HG03060 (cell line): ENCODE measurements around the gene PDE2A.

Experiments used
- ATAC-seq: cut with Tn5 transposase; IDR thresholded peaks from one replicate; pipeline ENCODE4 v1.9.1; 2021; ENCODE audit warnings: low read depth, moderate number of reproducible peaks; ENCODE audit not compliant: unreplicated experiment

The PDE2A gene

DNA sequence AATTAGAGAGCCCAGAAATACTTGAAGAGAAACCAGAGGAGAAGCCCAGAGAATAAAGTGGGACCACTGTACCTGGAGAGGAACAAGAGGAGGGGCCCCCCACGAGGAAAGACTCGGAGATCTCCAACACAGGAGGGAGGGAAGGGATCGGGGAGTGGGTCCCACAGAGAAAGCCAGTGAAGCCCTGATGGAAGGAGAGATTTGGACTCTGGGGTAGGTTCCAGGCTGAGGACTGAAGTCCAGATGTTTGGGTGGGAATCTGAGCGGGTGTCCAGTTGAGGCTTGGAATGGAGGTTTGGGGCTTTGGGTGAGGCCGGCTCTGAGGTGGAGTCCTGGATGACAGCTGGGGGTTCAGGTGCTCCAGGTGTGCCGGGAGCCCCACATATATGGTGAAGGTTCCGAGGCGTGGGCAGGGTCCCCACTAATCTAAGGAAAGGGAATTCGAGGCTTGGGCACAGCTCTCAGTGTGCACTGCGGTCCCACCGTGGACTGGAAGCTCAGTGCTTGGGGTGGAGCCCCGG, 32.6 kb downstream of the PDE2A start:
- ATAC-seq = no peak

DNA sequence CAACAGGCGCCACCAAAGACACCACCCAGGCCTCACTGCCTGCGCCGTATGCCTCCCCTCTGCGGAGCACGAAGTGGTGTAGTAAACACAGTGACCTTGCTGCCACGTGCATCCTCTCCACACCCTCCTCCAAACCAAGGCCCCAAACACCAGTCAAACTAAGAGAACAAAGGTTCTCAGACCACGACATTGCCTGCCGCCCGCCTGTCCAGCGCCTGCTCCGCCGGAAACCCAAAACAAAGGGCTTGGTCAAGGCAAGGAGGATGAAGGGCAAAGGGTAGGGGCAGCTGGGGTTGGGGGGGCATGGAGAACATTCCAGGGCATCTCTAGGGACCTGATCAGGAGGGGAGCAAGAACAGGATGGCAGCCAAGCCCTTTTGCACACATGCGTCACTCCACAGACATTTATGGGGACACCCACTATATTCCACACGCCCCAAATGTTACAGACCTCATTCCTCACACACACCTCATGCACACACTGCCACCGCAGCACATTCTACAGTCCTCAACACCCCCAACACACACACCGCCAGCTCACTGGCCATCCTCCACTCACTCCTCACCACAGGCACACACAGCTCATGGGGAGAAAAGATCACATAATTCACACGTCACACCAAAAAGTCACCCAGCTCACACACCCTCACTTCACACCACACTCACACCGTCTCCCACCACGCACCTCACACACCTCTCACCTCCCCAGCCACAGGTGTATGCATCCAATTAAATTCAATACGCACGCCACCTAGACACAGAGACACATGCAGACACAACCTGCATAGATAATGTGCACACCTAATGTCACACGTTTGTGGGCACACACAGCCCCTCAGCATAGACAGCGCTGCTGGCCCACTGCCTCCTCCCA, 34.5 kb downstream of the PDE2A start:
- ATAC-seq = no peak

DNA sequence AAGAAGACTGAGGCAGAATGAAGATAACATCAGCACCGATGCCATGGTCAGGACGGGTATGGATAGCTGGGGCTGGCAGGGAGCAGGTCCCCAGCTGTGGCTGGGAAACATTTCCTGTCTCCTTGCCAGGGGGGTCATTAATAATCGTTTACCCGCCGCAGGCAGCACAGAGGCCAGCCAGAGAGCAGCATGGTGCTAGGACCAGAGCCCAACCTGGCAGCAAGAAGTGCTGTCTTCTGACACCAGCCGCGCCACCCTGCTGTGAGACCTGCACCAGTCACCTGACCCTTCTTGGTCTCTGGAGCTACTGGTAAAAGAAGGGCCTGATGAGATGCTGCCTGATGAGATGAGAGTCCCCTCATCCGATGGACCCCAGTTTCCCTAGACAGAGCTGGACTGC, 36.3 kb downstream of the PDE2A start:
- ATAC-seq = no peak

DNA sequence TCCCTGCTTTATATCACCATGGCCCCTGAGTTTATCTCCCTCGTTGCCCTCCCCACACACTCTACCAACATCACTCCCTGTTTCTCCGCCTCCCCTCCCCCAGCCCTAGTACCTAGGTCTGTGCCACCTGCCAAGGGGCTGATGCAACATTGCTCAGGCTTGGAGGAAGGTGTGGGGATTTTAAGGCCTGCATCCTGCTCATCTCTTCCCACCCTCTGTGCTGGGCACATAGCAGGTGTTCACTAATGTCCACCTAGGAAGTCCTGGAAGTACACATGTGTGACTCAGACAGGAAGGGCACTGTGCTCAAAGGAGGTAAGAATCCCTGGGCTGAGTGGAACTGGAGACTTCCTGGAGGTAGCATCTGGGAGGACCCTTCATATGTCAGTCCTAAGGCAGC, 37.0 kb downstream of the PDE2A start:
- ATAC-seq = no peak

DNA sequence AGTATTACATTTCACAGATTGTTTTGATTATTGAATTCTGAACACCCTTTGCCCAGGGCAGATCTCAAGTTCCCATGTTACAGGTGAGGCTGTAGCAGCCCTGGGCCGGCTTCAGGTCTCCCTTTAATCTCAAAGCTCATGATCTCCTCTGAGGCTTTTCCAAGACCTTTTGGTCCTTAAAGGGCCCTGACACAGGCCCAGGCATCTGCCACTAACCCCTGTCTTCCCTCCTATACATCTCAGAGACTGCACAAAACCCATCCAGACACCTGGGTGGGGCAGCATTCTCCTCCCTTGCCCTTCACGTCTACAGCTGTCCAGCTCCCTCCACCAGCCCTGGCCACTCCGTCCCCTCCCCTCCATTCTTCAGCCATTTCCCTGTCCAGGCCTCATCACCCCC, 37.8 kb downstream of the PDE2A start:
- ATAC-seq = no peak

DNA sequence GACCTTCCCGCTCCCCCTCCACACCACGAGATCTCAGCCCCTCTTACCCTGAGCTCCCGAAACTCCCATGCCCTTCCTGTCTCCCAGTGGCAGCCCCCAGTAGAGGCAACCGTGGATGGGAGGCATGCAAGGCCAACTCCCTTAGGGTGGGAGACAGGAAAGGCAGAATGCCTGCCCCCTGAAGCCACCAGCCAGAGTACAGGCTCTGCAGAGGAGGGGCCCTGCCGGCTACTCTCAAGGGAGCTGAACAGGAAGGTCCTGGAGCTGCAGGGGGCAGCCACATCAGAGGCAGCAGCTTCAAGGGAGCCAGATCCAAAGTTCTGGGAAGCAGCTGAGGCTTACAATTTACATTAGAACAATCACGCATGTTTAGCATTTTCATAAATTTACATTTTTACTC, 38.3 kb downstream of the PDE2A start:
- ATAC-seq = no peak

DNA sequence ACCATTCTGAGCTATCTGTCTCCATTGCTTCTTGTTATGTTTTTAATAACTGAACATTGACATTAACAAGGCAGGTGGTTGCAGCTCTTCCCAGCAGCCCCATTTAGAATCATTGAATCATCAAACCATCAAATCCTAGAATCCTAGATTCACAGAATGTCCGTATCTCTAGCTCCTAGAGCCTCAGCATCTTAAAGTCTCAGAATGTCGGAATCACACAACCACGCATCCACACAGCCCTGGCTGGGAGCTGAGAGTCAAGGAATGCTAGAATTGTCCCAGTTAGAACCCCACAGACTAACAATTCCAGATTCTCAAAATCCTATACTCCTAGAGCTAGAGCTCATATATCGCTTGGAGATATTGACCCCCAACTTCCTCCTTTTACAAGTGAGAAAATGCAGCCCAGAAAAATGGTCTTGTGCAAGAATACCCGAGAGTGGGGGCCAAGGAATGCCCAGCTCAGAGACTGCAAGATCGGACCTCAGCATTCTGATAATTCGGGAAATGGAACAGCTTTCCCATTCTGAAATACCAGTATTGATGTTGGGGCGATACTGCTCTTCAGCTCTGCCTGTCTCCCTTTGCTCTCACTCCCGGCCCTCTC, 38.8 kb downstream of the PDE2A start:
- ATAC-seq = no peak

DNA sequence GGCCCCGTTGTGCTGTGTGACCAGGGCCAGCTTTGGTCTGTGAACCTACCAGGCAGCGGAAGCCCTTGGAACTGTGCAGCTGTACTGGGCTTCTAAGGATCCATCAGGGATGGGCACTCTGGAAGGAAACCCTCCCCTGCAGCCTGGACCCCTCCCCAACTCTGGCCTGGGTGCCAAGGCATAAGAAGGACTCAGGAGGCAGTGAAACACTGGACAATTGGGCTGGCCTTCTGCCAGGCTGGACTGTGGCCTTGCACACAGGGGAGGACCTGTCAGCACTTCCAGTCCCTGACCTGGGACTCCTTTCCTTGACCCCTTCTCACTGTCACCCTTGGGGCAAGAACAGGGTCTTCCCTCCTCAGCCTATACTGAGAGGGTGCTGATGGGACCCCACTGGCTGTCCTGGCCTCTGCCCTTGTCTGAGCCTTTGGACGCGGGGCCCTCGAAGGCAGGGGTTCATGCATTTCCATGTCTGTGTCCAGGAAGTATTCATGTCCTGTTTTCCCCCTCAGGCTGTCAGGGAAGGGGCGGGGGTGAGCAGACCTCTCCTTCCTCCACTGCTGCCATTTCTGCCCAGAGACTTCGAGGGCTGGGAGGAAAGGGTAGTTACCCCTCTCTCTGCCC, 39.6 kb downstream of the PDE2A start:
- ATAC-seq = no peak

DNA sequence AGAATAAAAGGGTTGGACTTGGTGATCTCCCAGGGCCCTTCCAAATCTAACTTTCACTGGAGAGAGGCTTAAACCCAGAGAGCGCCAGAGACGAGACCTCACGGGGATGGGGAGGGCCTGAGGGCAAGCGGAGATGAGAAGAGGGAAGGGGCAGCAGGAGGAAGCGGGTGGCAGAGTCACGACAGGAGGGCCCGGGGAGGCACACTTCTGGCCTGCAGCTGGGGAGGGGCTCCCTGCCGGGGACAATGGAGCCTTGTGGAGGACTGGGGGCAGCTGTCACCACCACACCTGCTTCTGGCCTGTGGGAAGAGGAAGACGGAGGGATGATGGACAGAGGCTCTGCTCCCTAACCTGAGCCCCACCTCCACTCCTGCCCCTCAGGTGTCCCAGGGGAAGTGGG, 40.2 kb downstream of the PDE2A start:
- ATAC-seq = no peak

DNA sequence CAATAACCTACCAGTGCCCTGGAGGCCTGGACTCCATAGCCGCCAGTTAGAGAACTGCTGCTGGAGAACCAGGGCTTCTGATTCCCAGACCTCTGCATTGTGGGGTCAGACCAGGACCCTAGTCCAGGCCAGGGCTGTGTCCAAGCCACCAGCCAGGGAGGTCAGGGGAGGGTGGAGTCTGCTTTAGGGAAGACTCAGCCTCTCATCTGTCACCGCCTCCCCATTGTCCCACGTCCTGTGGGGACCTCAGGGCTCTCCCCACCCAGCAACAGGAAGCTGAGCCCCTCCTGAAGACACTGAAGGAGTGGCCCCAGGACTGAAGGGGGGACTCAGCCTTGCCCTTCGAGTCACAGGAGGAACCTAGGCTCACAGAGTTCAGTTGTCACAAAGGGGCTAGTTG, 41.2 kb downstream of the PDE2A start:
- no peak for ATAC-seq

DNA sequence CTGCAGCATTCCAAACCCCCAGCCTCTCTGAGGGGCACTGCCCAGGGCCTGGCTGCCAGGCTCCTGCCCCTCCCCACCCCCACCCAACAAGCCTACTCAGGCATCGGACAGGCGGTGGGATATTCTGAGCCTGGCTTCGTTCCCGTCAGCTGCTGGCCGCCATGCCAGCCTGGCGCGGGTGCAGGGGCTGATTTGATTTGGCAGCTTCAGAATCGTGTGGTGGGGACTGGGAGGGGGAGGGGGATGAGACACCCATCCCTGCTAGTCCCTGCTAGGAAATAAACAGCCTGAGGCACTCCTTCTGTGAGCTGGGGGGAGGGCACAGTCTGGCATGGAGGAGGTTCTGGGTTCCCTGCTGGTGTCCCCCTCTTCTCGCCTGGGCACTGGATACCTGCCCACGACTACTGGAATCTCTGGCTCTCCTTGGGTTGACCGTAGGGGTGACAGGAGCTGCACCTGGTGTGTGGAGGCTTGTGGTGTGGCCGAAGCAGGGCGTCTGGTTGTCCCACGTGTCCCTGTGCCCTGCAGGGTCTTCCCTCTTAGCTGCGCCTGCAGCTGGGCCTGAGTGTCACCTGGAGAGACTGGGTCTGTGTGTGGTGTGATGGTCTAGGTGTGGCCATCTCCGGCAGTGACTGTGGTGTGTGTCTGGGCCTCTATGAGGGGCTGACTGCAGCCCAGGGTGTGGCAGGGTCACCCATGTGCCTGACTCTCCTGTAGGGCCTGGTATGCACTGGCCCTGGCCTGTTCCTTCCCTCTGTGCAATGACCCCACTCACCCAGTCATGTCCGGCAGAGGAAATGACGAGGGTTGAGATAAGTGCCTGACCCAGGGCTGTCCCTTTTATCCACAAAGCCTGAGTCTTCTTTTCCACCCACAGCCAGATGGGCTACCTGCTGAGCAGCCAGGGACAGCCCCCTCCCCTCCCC, 42.2 kb downstream of the PDE2A start:
- ATAC-seq = no peak

DNA sequence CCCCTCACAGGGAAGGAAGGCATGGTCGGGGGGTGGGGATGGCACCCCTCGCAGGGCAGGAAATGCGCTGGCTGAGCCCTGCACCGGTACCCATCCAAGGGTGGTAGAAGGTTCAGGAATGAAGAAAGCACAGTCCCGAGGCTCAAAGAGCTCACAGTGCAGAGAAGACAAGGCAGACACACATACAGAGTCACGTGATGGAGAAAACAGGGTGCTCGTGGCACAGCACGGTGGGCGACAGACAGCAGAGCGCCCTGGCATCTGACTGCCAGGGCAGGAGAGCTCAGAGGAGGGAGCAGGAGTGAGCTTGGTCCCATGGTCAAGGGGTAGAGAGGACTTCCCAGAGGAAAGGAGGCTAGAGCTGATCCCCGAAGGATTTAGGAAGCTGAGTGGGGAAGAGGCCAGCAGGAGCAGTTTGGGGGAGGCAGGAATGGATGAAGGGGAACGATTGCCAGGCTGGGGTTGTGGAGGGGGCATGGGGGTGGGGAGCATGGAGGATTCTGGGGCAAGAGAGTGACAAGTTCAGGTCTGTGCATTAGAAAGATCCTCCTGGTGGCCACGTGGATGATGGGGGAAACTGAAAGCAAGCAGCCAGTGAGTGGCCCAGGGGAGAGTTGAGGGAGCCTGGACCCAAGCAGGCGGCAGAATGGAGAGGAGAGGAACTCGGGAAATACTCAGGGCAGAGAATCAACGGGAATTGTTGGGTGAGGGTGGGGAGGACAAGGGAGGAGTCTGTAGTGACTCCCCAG, 43.9 kb downstream of the PDE2A start:
- no peak for ATAC-seq

DNA sequence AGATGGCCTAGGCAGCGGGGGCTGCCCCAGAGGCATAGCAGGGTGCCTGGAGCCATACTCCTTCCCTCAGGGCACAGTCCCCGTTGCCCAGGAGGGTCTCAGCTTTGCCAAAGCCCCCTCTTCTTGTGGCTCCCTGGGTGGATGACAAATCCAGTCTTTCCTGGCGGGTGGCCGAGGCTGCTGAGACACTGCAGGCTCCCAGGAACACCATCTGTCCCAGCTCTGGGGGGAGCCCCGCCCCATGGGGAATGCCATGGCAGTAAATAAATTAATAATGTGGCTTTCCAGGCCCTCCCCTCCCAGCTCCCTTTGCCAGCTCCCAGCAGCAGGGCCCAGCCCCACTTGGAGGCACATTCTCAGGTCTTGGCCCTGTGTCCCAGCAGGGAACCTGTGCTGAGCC, 45.0 kb downstream of the PDE2A start:
- no peak for ATAC-seq

DNA sequence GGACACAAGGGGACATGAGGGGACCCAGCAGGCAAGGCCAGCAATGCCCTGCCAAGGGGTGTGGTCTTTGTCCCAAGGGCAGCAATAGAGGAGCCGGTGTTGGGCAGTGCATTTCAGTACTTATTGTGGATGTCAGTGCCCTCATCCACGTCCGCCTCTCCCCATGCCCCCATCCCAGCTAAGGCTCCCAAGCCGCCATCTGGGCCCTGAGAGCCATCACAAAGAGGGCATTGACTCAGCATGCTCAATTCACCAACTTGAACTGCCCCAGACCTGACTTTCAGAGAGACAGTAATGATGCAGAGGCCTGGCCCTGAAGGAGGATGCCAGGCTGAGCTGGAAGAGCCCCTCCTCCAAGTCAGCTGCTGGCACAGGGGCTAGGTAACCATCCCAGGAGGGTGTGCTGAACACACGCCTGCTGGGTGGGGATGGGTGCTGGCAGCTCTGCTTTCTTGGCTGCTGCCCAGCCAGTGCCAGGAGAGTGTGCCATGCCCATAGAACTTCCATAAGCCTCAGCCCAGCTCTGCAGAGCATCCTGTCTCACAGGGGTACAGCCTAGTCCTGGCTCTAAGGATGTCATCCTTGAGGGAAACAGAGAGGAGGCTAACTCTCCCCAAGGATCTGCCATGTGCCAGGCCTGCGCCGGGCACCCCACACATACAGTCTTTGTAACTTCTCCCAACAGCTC, 46.5 kb downstream of the PDE2A start:
- no peak for ATAC-seq

DNA sequence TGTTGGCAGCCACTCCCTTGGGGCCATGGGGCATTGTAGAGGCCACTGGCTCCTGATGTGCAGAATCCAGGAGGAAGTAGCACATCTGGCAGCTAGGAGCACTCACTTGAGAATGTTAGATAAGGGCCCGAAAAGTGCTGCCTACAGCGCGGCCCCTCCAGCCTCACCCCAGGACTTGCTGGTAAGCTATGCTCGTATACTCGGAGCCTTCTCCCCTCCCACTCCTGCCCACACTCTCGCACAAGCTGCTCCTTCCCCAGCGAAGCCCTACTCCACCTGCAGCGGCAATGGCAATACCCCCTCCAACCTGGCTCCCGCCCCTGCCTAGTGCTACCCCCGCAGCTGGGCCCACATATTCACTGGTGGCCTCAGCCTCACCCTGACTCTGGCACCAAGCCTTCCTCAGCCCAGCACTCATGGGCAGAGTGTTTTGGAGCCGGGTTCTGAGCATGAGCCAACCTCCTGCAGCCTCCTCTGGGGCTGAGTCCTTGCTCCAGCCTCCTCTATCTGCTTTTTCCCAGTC, 47.7 kb downstream of the PDE2A start:
- ATAC-seq = no peak

DNA sequence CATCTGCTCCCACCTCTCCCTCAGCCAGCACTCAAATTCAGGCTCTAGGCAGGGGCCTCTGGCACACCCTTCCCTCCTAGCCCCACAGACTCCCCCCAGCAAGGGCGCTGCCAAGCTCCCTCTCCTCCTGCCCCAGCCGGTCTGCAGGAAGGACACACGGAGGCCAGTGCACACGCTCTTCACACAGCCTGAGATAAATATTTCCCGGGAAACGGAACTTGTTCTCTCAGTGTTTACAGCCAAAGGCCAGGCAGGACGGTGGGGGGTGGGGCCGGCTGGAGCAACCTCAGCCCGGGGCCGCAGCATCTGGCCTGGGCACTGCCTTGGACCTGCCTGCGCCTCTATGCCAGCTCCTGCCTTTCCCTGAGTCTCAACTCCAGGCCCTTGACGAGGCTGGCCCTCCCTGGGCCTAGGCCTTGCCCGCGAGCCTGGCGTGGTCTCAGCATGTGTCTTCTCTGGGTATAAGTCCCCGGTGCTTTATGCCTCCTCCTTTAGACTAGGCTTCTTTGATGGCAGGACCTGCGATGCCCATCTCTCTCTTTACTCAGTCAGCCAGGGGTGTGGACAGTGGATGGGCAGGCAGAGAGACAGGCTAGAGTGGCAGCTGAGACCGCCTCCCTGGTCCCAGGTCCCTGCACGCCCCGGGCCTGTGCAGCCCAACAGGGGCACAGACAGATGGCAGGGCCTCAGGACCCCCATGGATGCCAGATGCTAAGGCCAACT, 48.4 kb downstream of the PDE2A start:
- ATAC-seq = no peak

DNA sequence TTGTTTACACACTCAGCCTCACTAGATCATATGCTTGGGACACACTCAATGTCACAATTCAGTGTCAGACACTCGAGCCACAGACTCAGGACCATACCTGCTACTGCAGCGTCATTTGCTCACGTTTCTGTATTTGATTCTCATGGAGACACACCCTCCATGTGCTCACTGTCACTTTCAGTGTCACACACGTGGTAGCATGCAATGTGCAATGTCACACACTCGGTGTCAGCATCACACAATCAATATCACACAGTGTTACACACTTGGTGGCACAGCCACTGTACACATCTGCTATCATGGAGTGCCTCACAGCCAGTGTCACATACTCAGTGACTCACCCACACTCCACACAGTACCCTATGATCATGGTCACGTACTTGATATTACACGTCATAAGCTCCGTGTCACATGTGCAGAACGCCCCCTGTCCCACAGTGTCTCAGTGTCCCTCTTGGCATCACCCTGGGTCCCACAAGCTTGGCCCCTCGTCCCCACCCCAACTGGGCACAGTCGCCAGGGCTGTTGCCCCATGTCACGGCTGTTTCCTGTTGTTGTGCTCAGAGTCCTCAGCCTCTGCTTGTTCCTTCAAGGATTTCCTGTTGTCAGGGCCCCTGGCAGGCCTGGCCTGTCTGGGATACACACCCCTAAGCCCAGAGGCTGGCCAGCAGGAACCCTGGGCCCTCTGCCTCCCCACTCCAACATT, 49.6 kb downstream of the PDE2A start:
- ATAC-seq = no peak

DNA sequence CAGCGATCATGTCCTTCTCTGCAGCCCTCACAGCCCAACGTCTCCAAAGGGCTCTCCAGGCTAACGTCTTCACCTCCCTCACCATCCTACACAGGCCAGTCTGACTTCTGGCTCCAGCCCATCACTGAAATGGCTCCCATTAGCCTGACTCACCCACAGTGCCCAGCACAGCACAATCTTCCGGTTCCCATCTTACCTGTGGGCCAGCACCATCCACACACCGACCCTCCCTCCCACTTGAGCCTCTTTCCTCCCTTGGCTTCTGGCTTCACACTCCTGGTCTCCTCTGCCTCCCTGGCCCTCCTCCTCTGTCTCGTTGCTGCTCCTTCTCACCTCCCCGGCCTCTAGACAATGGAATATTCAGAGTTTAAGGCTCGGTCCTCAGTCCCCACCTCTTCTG, 51.2 kb downstream of the PDE2A start:
- ATAC-seq = no peak
